H9 (cell line): ENCODE results near the gene CKM. TPM values are rescaled to one million over a fixed set of nuclear protein-coding genes. Genes with fewer than 3 reads are reported as not detected.
A peak's percentile ranks its signal among the peaks of the same experiment; 100 is the strongest.

Source experiments
- DNase-seq: peaks from one replicate; pipeline ENCODE4 v3.0.0-alpha.2; 2017
- H2AFZ ChIP-seq: one replicate; pipeline ENCODE4 v1.6.1; 2013; ENCODE audit warnings: mild to moderate bottlenecking, low read length, control low read depth, moderate library complexity
- H2AK5ac ChIP-seq: 2 replicates; pipeline ENCODE4 v1.6.1; 2013; ENCODE audit warnings: low read length, control low read depth, mixed read lengths; ENCODE audit not compliant: insufficient read length
- H2BK120ac ChIP-seq: one replicate; pipeline ENCODE4 v1.6.1; 2013; ENCODE audit warnings: low read depth, mild to moderate bottlenecking, low read length, control low read depth, inconsistent platforms; ENCODE audit not compliant: poor library complexity, severe bottlenecking
- H2BK12ac ChIP-seq: 2 replicates; pipeline ENCODE4 v1.6.1; 2013; ENCODE audit warnings: low read length, control low read depth, mixed read lengths, low read depth; ENCODE audit not compliant: insufficient read length
- H2BK15ac ChIP-seq: 2 replicates; pipeline ENCODE4 v1.6.1; 2013; ENCODE audit warnings: low read depth, low read length, control low read depth
- H2BK20ac ChIP-seq: one replicate; pipeline ENCODE4 v1.6.1; 2013; ENCODE audit warnings: low read depth, mild to moderate bottlenecking, low read length, control low read depth, inconsistent platforms; ENCODE audit not compliant: poor library complexity, severe bottlenecking
- H2BK5ac ChIP-seq: 2 replicates; pipeline ENCODE4 v1.6.1; 2013; ENCODE audit warnings: low read length, control low read depth, mixed read lengths; ENCODE audit not compliant: insufficient read length
- H3K14ac ChIP-seq: 2 replicates; pipeline ENCODE4 v1.6.1; 2013; ENCODE audit warnings: low read length, control low read depth; ENCODE audit not compliant: insufficient read depth
- H3K18ac ChIP-seq: 2 replicates; pipeline ENCODE4 v1.6.1; 2013; ENCODE audit warnings: low read depth, mild to moderate bottlenecking, mixed read lengths, low read length, control low read depth; ENCODE audit not compliant: insufficient read length
- H3K23ac ChIP-seq: 2 replicates; pipeline ENCODE4 v1.6.1; 2013; ENCODE audit warnings: low read length, control low read depth, mixed read lengths, low read depth; ENCODE audit not compliant: insufficient read length
- H3K23me2 ChIP-seq: 2 replicates; pipeline ENCODE4 v1.6.1; 2013; ENCODE audit warnings: low read depth, mild to moderate bottlenecking, mixed read lengths, low read length, control low read depth; ENCODE audit not compliant: insufficient read length, poor library complexity, severe bottlenecking
- H3K27ac ChIP-seq: 2 replicates; pipeline ENCODE4 v1.5.1; 2013; ENCODE audit warnings: low read length, control low read depth, mixed read lengths, low read depth; ENCODE audit not compliant: insufficient read length
- H3K27me3 ChIP-seq: 2 replicates; pipeline ENCODE4 v1.6.1; 2013; ENCODE audit warnings: low read length, control low read depth, inconsistent platforms; ENCODE audit not compliant: insufficient read depth
- H3K4ac ChIP-seq: 2 replicates; pipeline ENCODE4 v1.6.1; 2013; ENCODE audit warnings: low read depth, mild to moderate bottlenecking, control low read depth, inconsistent platforms, low read length, moderate library complexity
- H3K4me1 ChIP-seq: 2 replicates; pipeline ENCODE4 v1.6.1; 2013; ENCODE audit warnings: low read length, control low read depth, inconsistent platforms; ENCODE audit not compliant: insufficient read depth
- H3K4me2 ChIP-seq: 2 replicates; pipeline ENCODE4 v1.6.1; 2013; ENCODE audit warnings: low read length, control low read depth, mixed read lengths; ENCODE audit not compliant: insufficient read length, insufficient read depth
- H3K56ac ChIP-seq: 2 replicates; pipeline ENCODE4 v1.6.1; 2013; ENCODE audit warnings: low read depth, mild to moderate bottlenecking, mixed read lengths, low read length, control low read depth; ENCODE audit not compliant: insufficient read length
- H3K79me1 ChIP-seq: 2 replicates; pipeline ENCODE4 v1.6.1; 2013; ENCODE audit warnings: low read depth, mild to moderate bottlenecking, moderate library complexity, low read length, control low read depth, inconsistent platforms; ENCODE audit not compliant: insufficient read depth, poor library complexity, severe bottlenecking
- H3K79me2 ChIP-seq: 2 replicates; pipeline ENCODE4 v1.6.1; 2013; ENCODE audit warnings: low read length, control low read depth, inconsistent platforms; ENCODE audit not compliant: insufficient read depth
- H3K9ac ChIP-seq: 2 replicates; pipeline ENCODE4 v1.6.1; 2013; ENCODE audit warnings: low read length, control low read depth, mixed read lengths; ENCODE audit not compliant: insufficient read length; ENCODE audit errors: extremely low read depth
- H3K9me3 ChIP-seq: one replicate; pipeline ENCODE4 v1.6.1; 2013; ENCODE audit warnings: low read depth, low read length, inconsistent platforms; ENCODE audit not compliant: control insufficient read depth
- H3T11ph ChIP-seq: one replicate; pipeline ENCODE4 v1.6.1; 2013; ENCODE audit warnings: mild to moderate bottlenecking, low read length, control low read depth, inconsistent platforms
- H4K20me1 ChIP-seq: one replicate; pipeline ENCODE4 v1.6.1; 2013; ENCODE audit not compliant: control insufficient read depth, insufficient read length, insufficient read depth
- H4K5ac ChIP-seq: 2 replicates; pipeline ENCODE4 v1.6.1; 2013; ENCODE audit warnings: low read depth, mild to moderate bottlenecking, mixed read lengths, low read length, control low read depth; ENCODE audit not compliant: insufficient read length
- H4K8ac ChIP-seq: replicated peaks from 2 replicates; pipeline ENCODE4 v1.6.1; 2013; ENCODE audit warnings: low read length, control low read depth, mixed read lengths, low read depth; ENCODE audit not compliant: insufficient read length
- H4K91ac ChIP-seq: 2 replicates; pipeline ENCODE4 v1.6.1; 2013; ENCODE audit warnings: low read depth, mild to moderate bottlenecking, moderate library complexity, mixed read lengths, low read length, control low read depth; ENCODE audit not compliant: insufficient read length
- H3K27ac Mint-ChIP-seq, 3 experiments: 2 replicates in 2 of 3; 3 replicates in 1 of 3; pipeline ENCODE4 v1.8.0; 2020 to 2021; ENCODE audit warnings: mixed read lengths in 3 of 3, mild to moderate bottlenecking in 1 of 3, moderate library complexity in 1 of 3
- H3K27me3 Mint-ChIP-seq: 2 replicates; pipeline ENCODE4 v1.8.0; 2021; ENCODE audit warnings: low read depth, mild to moderate bottlenecking, moderate library complexity, mixed read lengths
- H3K36me3 Mint-ChIP-seq, 3 experiments: 2 replicates in 2 of 3; 3 replicates in 1 of 3; pipeline ENCODE4 v1.8.0; 2020 to 2021; ENCODE audit warnings: low read depth in 3 of 3, mixed read lengths in 3 of 3; ENCODE audit not compliant: insufficient read depth in 1 of 3
- H3K4me1 Mint-ChIP-seq, 2 experiments: 2 replicates each; pipeline ENCODE4 v1.8.0; 2020; ENCODE audit warnings: mixed read lengths in 2 of 2
- H3K4me3 Mint-ChIP-seq, 2 experiments: 2 replicates in 1 of 2; 3 replicates in 1 of 2; pipeline ENCODE4 v1.8.0; 2020 to 2021; ENCODE audit warnings: mild to moderate bottlenecking in 2 of 2, mixed read lengths in 2 of 2, moderate library complexity in 1 of 2
- H3K9me3 Mint-ChIP-seq, 2 experiments: 2 replicates in 1 of 2; 3 replicates in 1 of 2; pipeline ENCODE4 v1.8.0; 2020; ENCODE audit warnings: mild to moderate bottlenecking in 2 of 2, mixed read lengths in 2 of 2, moderate library complexity in 1 of 2
- WGBS: extraction: QIAGEN DNeasy Blood & Tissue Kit; methylation state at CpG from one replicate; pipeline ENCODE4 v1.1.7; 2013; ENCODE audit warnings: missing lambda C conversion rate, low lambda C conversion rate, mixed read lengths; ENCODE audit not compliant: insufficient read length; ENCODE audit errors: extremely low coverage; 5-methylcytosine and 5-hydroxymethylcytosine counted together
- total RNA-seq: library from RNA; stranded (reverse); gene quantifications from 2 replicates; pipeline ENCODE4 v1.2.1, GENCODE V29; 2021
- TF ChIP-seq, protein P1 (sequence below): fragments of 200-600 bp; sonication (generic); conservative IDR thresholded peaks from 3 replicates; pipeline ENCODE4 v1.8.0; 2021; ENCODE audit warnings: antibody characterized with exemption, mild to moderate bottlenecking

The CKM gene
- total RNA-seq, 1 experiment from 2014 or later = not detected

DNA sequence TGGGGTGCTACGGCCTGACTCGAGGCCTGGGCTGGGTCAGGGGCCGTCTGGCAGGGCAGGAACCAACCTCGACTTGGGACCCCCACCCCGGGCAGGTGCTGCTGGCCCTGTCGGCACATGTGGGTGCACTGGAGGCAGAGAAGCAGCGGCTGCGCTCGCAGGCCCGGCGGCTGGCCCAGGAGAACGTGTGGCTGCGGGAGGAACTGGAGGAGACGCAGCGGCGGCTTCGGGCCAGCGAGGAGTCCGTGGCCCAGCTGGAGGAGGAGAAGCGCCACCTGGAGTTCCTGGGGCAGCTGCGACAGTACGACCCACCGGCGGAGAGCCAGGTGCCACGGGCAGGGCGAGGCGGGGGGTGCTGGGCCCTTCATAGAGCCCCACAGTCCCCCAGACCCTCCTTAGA lies 23.8 kb upstream of the CKM start:
- no CpG with 5 or more reads among the region's 27 CpGs for WGBS
- Histone ChIP-seq H4K20me1 (peaks cover 2% of the 10 kb centered on the region), H3K4ac (no peak overlapping the region), H2BK15ac (no peak overlapping the region), H3K18ac (no peak overlapping the region), H4K91ac (no peak overlapping the region), H3K4me1 (0 out of 2 replicates have a peak, but pooled peaks cover 2% of the 10 kb centered on the region), H3K79me2 (no peaks in the 10 kb centered on the region), H3K56ac (no peak overlapping the region), H2BK5ac (no peak overlapping the region), H3K23ac (no peak overlapping the region), H2AFZ (no peak overlapping the region), H3K27me3 (no peaks in the 10 kb centered on the region; the same call in 1 of the 2 replicates), H2BK120ac (no peak overlapping the region), H2BK20ac (no peak overlapping the region), H2BK12ac (no peak overlapping the region), H3K79me1 (no peaks in the 10 kb centered on the region), H3K27ac (no peak overlapping the region), H3T11ph (no peak overlapping the region), H3K14ac (no peak overlapping the region), H4K8ac (no peak overlapping the region), H3K23me2 (peaks cover 3% of the 10 kb centered on the region), H3K9ac (no peak overlapping the region), H4K5ac (no peak overlapping the region), H2AK5ac (no peak overlapping the region), H3K9me3 (no peaks in the 10 kb centered on the region), H3K4me2 (no peak overlapping the region)
- Mint-ChIP-seq H3K4me1 (peaks cover 8 to 20% of the 10 kb centered on the region in 2 experiments; a peak in 3 of 4 replicates), H3K27me3 (peaks cover 2% of the 10 kb centered on the region), H3K36me3 (peaks cover 12 to 25% (median 21%) of the 10 kb centered on the region in 3 experiments; a peak in 6 of 7 replicates), H3K4me3 (no peak overlapping the region), H3K27ac (no peak overlapping the region), H3K9me3 (no peaks in the 10 kb centered on the region)
- peak; percentile 75 for DNase-seq
- TF ChIP-seq, protein P1, sequence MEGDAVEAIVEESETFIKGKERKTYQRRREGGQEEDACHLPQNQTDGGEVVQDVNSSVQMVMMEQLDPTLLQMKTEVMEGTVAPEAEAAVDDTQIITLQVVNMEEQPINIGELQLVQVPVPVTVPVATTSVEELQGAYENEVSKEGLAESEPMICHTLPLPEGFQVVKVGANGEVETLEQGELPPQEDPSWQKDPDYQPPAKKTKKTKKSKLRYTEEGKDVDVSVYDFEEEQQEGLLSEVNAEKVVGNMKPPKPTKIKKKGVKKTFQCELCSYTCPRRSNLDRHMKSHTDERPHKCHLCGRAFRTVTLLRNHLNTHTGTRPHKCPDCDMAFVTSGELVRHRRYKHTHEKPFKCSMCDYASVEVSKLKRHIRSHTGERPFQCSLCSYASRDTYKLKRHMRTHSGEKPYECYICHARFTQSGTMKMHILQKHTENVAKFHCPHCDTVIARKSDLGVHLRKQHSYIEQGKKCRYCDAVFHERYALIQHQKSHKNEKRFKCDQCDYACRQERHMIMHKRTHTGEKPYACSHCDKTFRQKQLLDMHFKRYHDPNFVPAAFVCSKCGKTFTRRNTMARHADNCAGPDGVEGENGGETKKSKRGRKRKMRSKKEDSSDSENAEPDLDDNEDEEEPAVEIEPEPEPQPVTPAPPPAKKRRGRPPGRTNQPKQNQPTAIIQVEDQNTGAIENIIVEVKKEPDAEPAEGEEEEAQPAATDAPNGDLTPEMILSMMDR = peak; percentile 39; the same call in 2 of the 3 replicates
